HCT116 (cell line): Measurements from ENCODE around the gene GAL. TPM values are rescaled to one million over a fixed set of nuclear protein-coding genes. Genes with fewer than 3 reads are reported as not detected.

Experiments
- ATAC-seq: fragments of 200-7000 bp; cut with Tn5 transposase; 2 replicates; pipeline ENCODE4 v1.9.1; 2020; ENCODE audit warnings: mild to moderate bottlenecking, moderate library complexity
- BruUV-seq: library from RNA; stranded (reverse); fragments of 400-500 nt; replicated peaks from 2 replicates; lab custom pipeline; 2021; lab: Mats Ljungman, UMichigan
- CTCF ChIA-PET: fragments of 300-600 bp; sonication (Branson Sonifier 250); formaldehyde crosslinking; loops from one replicate; lab custom pipeline; 2021; ENCODE audit warnings: antibody characterized with exemption; lab: Charles Lee
- POLR2A ChIA-PET: fragments of 300-600, 350-600 bp; sonication (Branson Sonifier 250); formaldehyde crosslinking; loops from one replicate; lab custom pipeline; 2021; ENCODE audit warnings: antibody characterized with exemption; lab: Charles Lee
- RAD21 ChIA-PET, 2 experiments: fragments of 300-600 bp; sonication (Branson Sonifier 250); formaldehyde crosslinking; loops; one replicate each; lab custom pipeline; 2023; ENCODE audit warnings: low total read pairs in 2 of 2; ENCODE audit not compliant: uncharacterized antibody in 2 of 2, unreplicated experiment in 2 of 2, low non-redundant PET in 1 of 2; lab: Charles Lee
- DNase-seq: peaks from one replicate; pipeline ENCODE4 v3.0.0-alpha.2; 2010; ENCODE audit warnings: low read depth, low spot score
- H2AFZ ChIP-seq: fragments of 200-600 bp; shearing (Covaris generic), sonication (generic); 2 replicates; pipeline ENCODE4 v1.6.1; 2017; ENCODE audit warnings: low read depth, mixed run types, mixed read lengths, antibody characterized with exemption, low read length; ENCODE audit not compliant: poor library complexity, severe bottlenecking
- H3K27ac ChIP-seq: 2 replicates; pipeline ENCODE4 v1.5.1; 2012; ENCODE audit warnings: low read depth, low read length
- H3K27me3 ChIP-seq: fragments of 200-600 bp; sonication (generic); 2 replicates; pipeline ENCODE4 v1.6.1; 2016; ENCODE audit warnings: mixed run types, low read length, mixed read lengths; ENCODE audit not compliant: insufficient read depth
- H3K36me3 ChIP-seq, 2 experiments: fragments of 200-500 bp in 1 of 2; fragments of 200-600 bp in 1 of 2; sonication (Bioruptor generic) in 1 of 2; sonication (generic) in 1 of 2; 2 replicates each; pipeline versions ENCODE4 v1.5.1 to v1.6.1; 2014 to 2016; ENCODE audit warnings: low read length in 2 of 2, inconsistent platforms in 1 of 2, mixed read lengths in 1 of 2, mixed run types in 1 of 2; ENCODE audit not compliant: insufficient read depth in 2 of 2, control insufficient read depth in 1 of 2
- H3K4me1 ChIP-seq, 2 experiments: fragments of 200-600 bp in 1 of 2; sonication (generic) in 1 of 2; 2 replicates each; pipeline versions ENCODE4 v1.5.1 to v1.6.1; 2012 to 2017; ENCODE audit warnings: low read length in 2 of 2, inconsistent platforms in 1 of 2, mild to moderate bottlenecking in 1 of 2, mixed read lengths in 1 of 2, mixed run types in 1 of 2, moderate library complexity in 1 of 2; ENCODE audit not compliant: insufficient read depth in 2 of 2, control insufficient read depth in 1 of 2
- H3K4me2 ChIP-seq: fragments of 200-600 bp; sonication (generic); 2 replicates; pipeline ENCODE4 v1.6.1; 2017; ENCODE audit warnings: mixed run types, low read length, mixed read lengths
- H3K4me3 ChIP-seq, 2 experiments: fragments of 200-600 bp in 1 of 2; sonication (generic) in 1 of 2; replicated peaks in 1 of 2; 2 replicates each; pipeline ENCODE4 v1.5.1; 2011 to 2016; ENCODE audit warnings: low read length in 2 of 2, control low read depth in 1 of 2, low read depth in 1 of 2, mild to moderate bottlenecking in 1 of 2, mixed read lengths in 1 of 2, mixed run types in 1 of 2
- H3K79me2 ChIP-seq: fragments of 200-600 bp; sonication (generic); 2 replicates; pipeline ENCODE4 v1.6.1; 2017; ENCODE audit warnings: mild to moderate bottlenecking, mixed run types, low read length, moderate library complexity, mixed read lengths; ENCODE audit not compliant: insufficient read depth
- H3K9ac ChIP-seq: fragments of 200-600 bp; sonication (generic); 2 replicates; pipeline ENCODE4 v1.6.1; 2016; ENCODE audit warnings: low read length, mixed read lengths
- H3K9me2 ChIP-seq: fragments of 200-600 bp; sonication (generic), shearing (Covaris generic); 2 replicates; pipeline ENCODE4 v1.6.1; 2017; ENCODE audit warnings: mixed run types, mild to moderate bottlenecking, moderate library complexity; ENCODE audit not compliant: insufficient read depth
- H3K9me3 ChIP-seq, 2 experiments: fragments of 200-500 bp in 1 of 2; fragments of 200-600 bp in 1 of 2; sonication (Bioruptor generic) in 1 of 2; sonication (generic) in 1 of 2; 2 replicates each; pipeline ENCODE4 v1.6.1; 2014 to 2017; ENCODE audit warnings: low read length in 2 of 2, mixed read lengths in 2 of 2, inconsistent platforms in 1 of 2, low read depth in 1 of 2, mild to moderate bottlenecking in 1 of 2, mixed run types in 1 of 2, moderate library complexity in 1 of 2; ENCODE audit not compliant: control insufficient read depth in 1 of 2, insufficient read depth in 1 of 2
- H4K20me1 ChIP-seq: fragments of 200-600 bp; sonication (generic), shearing (Covaris generic); 2 replicates; pipeline ENCODE4 v1.6.1; 2017; ENCODE audit warnings: mixed run types, mild to moderate bottlenecking, moderate library complexity; ENCODE audit not compliant: insufficient read depth
- CBX3 ChIP-seq: IDR thresholded peaks from 2 replicates; pipeline ENCODE4 v1.6.1; 2012; ENCODE audit warnings: low read depth
- CEBPB ChIP-seq: IDR thresholded peaks from 2 replicates; pipeline ENCODE4 v1.6.1; 2012; ENCODE audit warnings: low read depth
- EGR1 ChIP-seq: IDR thresholded peaks from 2 replicates; pipeline ENCODE4 v1.6.1; 2012; ENCODE audit warnings: low read depth
- ELF1 ChIP-seq: IDR thresholded peaks from 2 replicates; pipeline ENCODE4 v1.6.1; 2012; ENCODE audit warnings: low read depth, borderline replicate concordance
- EZH2phosphoT487 ChIP-seq: fragments of 200-600 bp; IDR thresholded peaks from 2 replicates; pipeline ENCODE4 v1.6.1; 2018; ENCODE audit warnings: antibody characterized with exemption, borderline replicate concordance
- JUND ChIP-seq: IDR thresholded peaks from 2 replicates; pipeline ENCODE4 v1.6.1; 2012
- POLR2A ChIP-seq: IDR thresholded peaks from 2 replicates; pipeline ENCODE4 v1.7.0; 2011; ENCODE audit warnings: borderline replicate concordance; ENCODE audit not compliant: insufficient read depth, insufficient read length; ENCODE audit errors: extremely low read depth
- POLR2AphosphoS5 ChIP-seq: IDR thresholded peaks from 2 replicates; pipeline ENCODE4 v1.6.1; 2011; ENCODE audit warnings: mild to moderate bottlenecking, low read depth, low read length, moderate library complexity
- RAD21 ChIP-seq: IDR thresholded peaks from 2 replicates; pipeline ENCODE4 v1.6.1; 2012; ENCODE audit warnings: low read depth, mild to moderate bottlenecking
- SIN3A ChIP-seq: IDR thresholded peaks from 2 replicates; pipeline ENCODE4 v1.6.1; 2012; ENCODE audit warnings: low read depth
- TCF7L2 ChIP-seq: IDR thresholded peaks from 2 replicates; pipeline ENCODE4 v1.7.0; 2011; ENCODE audit warnings: borderline replicate concordance, inconsistent platforms; ENCODE audit not compliant: insufficient read depth, insufficient read length; ENCODE audit errors: extremely low read depth
- YY1 ChIP-seq: IDR thresholded peaks from 2 replicates; pipeline ENCODE4 v1.6.1; 2011; ENCODE audit warnings: low read length, low read depth, moderate library complexity, mild to moderate bottlenecking; ENCODE audit not compliant: insufficient replicate concordance; ENCODE audit errors: extremely low read depth
- ZNF274 ChIP-seq: fragments of 200-500 bp; sonication (Bioruptor generic); IDR thresholded peaks from 2 replicates; pipeline ENCODE4 v1.6.1; 2014; ENCODE audit warnings: mild to moderate bottlenecking, low read depth, low read length, inconsistent platforms
- intact Hi-C: fragments of 100-400 bp; cut with micrococcal nuclease; formaldehyde crosslinking; loops from 2 replicates; pipeline ENCODE4 v1.10.0; 2022
- total RNA-seq: library from RNA; stranded (reverse); gene quantifications from one replicate; pipeline ENCODE4 v1.2.1, GENCODE V29; 2021; ENCODE audit not compliant: unreplicated experiment
- TF ChIP-seq, protein P1 (sequence below): IDR thresholded peaks from 2 replicates; pipeline ENCODE4 v1.6.1; 2012
- TF ChIP-seq, protein P2 (sequence below): IDR thresholded peaks from 2 replicates; pipeline ENCODE4 v1.6.1; 2011; ENCODE audit warnings: mild to moderate bottlenecking, low read length, moderate library complexity; ENCODE audit not compliant: insufficient replicate concordance; ENCODE audit errors: extremely low read depth

The GAL gene
- total RNA-seq, 1 experiment from 2014 or later: 83.1 TPM

GRCh38 chr11:68654978-68655377 is 29.4 kb upstream of the GAL start:
- no TSS peak for BruUV-seq
- Histone ChIP-seq H3K27ac (no peak overlapping the region), H3K79me2 (no peaks in the 10 kb centered on the region), H3K4me3 (no peak overlapping the region), H3K4me2 (no peak overlapping the region), H3K27me3 (no peaks in the 10 kb centered on the region), H3K36me3 (no peaks in the 10 kb centered on the region), H2AFZ (no peak overlapping the region), H3K4me1 (no peaks in the 10 kb centered on the region), H4K20me1 (no peaks in the 10 kb centered on the region), H3K9me2 (no peaks in the 10 kb centered on the region), H3K9me3 (no peaks in the 10 kb centered on the region), H3K9ac (no peak overlapping the region)
- intact Hi-C loops: no loop called here
- RAD21 ChIA-PET: no interaction called here
- DNase-seq (no peak), ATAC-seq (no peak)
- CTCF ChIA-PET: no interaction called here
- TF ChIP-seq, protein P1, sequence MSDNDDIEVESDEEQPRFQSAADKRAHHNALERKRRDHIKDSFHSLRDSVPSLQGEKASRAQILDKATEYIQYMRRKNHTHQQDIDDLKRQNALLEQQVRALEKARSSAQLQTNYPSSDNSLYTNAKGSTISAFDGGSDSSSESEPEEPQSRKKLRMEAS: no peak
- TF ChIP-seq, protein P2, sequence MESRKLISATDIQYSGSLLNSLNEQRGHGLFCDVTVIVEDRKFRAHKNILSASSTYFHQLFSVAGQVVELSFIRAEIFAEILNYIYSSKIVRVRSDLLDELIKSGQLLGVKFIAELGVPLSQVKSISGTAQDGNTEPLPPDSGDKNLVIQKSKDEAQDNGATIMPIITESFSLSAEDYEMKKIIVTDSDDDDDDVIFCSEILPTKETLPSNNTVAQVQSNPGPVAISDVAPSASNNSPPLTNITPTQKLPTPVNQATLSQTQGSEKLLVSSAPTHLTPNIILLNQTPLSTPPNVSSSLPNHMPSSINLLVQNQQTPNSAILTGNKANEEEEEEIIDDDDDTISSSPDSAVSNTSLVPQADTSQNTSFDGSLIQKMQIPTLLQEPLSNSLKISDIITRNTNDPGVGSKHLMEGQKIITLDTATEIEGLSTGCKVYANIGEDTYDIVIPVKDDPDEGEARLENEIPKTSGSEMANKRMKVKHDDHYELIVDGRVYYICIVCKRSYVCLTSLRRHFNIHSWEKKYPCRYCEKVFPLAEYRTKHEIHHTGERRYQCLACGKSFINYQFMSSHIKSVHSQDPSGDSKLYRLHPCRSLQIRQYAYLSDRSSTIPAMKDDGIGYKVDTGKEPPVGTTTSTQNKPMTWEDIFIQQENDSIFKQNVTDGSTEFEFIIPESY: no peak
- TF ChIP-seq SIN3A (no peak), TCF7L2 (no peak), ZNF274 (no peak), CEBPB (no peak), YY1 (no peak), RAD21 (no peak), EGR1 (no peak), JUND (no peak), ELF1 (no peak), POLR2A (no peak), CBX3 (no peak), POLR2AphosphoS5 (no peak), EZH2phosphoT487 (no peak)
- POLR2A ChIA-PET: no interaction called here
